Measurements from ENCODE around the gene LGALS7B.
"Not testable (repeated sequence)": the region's sequence is repeated elsewhere in the genome, so short reads cannot be mapped to it uniquely, and the experiment has no call there.

The LGALS7B gene

GRCh38 chr19:38825936-38826335 lies 36.9 kb downstream of the LGALS7B start:
- not testable (repeated sequence) for H3K23ac ChIP-seq (ENCODE audit: low read depth, low read length, poor library complexity); H3K4me3 ChIP-seq (ENCODE audit: low read length in 2 of 2); H3K9ac ChIP-seq (ENCODE audit: low read depth, low read length, poor library complexity); H3K4ac ChIP-seq (ENCODE audit: low read length); H2BK120ac ChIP-seq (ENCODE audit: low read depth, low read length); DNase-seq (ENCODE audit: low spot score); H2AK5ac ChIP-seq (ENCODE audit: low read depth, low read length); H3K4me2 ChIP-seq (ENCODE audit: insufficient read depth, low read length, poor library complexity, severe bottlenecking); H3K79me1 ChIP-seq (ENCODE audit: low read depth, low read length); H3K27ac ChIP-seq (replicated peaks; ENCODE audit: low read length); H3K9me3 ChIP-seq (replicated peaks in 1 of 2; ENCODE audit: control insufficient read depth in 2 of 2, insufficient read depth in 1 of 2, low read depth in 1 of 2, low read length in 2 of 2); H3K27me3 ChIP-seq (ENCODE audit: control insufficient read depth in 3 of 3, insufficient read depth in 3 of 3, low read depth in 1 of 3, low read length in 3 of 3); H2BK5ac ChIP-seq (ENCODE audit: low read length); H2AFZ ChIP-seq (ENCODE audit: low read length); H3K18ac ChIP-seq (ENCODE audit: low read length); H3K4me1 ChIP-seq (ENCODE audit: control insufficient read depth in 2 of 2, insufficient read depth in 1 of 2, low read depth in 1 of 2, low read length in 2 of 2); H4K8ac ChIP-seq (ENCODE audit: low read depth, low read length); H2BK12ac ChIP-seq (ENCODE audit: low read length); H4K91ac ChIP-seq (ENCODE audit: low read depth, low read length, poor library complexity); H2BK15ac ChIP-seq (ENCODE audit: low read length); H3K14ac ChIP-seq (ENCODE audit: low read length)
- peaks cover 9 to 42% of the 10 kb centered on the region in 2 donors for H3K36me3 ChIP-seq (replicated peaks in 1 of 2; ENCODE audit: control insufficient read depth in 2 of 2, insufficient read depth in 2 of 2, low read length in 2 of 2)
- whole genome bisulfite sequencing, 2 donors (ENCODE audit: extremely low coverage in 2 of 2, insufficient read length in 2 of 2, insufficient replicate concordance in 1 of 2): no CpG with 5 or more reads among the region's 7 CpGs

DNA sequence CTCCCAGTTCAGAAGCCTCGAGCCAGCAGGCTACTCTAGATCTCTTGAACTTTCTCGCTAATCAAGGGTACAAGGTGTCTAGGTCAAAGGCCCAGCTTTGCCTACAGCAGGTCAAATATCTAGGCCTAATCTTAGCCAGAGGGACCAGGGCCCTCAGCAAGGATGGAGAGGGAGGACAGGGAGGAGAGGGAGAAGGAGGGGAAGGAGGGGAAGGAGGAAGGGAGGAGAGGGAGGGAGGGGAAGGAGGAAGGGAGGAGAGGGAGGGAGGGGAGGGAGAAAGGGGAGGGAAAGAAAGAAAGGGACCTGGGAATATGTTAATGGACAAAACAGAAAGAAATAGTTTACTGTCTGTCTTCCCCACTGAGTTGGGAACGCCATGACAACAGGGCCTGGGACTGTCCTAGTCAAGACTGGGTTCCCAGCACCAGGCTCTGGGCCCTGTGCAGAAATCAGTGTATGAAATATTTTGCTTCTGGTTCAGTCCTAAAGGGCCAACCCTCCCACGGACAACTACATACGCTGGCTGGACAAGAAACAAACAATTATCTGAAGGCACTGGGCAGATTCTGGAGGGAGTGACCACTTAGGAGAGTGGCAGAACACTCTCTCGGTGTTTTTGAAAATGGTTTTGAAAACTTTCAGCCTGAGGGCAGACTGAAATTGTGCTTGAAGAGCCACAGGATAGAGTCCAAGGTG lies 38.0 kb downstream of the LGALS7B start:
- Histone ChIP-seq H2BK120ac (ENCODE audit: low read depth, low read length) (no peak overlapping the region), H3K9me3 (replicated peaks in 1 of 2; ENCODE audit: control insufficient read depth in 2 of 2, insufficient read depth in 1 of 2, low read depth in 1 of 2, low read length in 2 of 2) (no peaks in the 10 kb centered on the region), H3K14ac (ENCODE audit: low read length) (no peak overlapping the region), H3K79me1 (ENCODE audit: low read depth, low read length) (peaks cover 3% of the 10 kb centered on the region), H2BK5ac (ENCODE audit: low read length) (no peak overlapping the region), H3K18ac (ENCODE audit: low read length) (no peak overlapping the region), H3K4ac (ENCODE audit: low read length) (no peak overlapping the region), H2AK5ac (ENCODE audit: low read depth, low read length) (no peak overlapping the region), H4K91ac (ENCODE audit: low read depth, low read length, poor library complexity) (no peak overlapping the region), H3K4me1 (ENCODE audit: control insufficient read depth in 2 of 2, insufficient read depth in 1 of 2, low read depth in 1 of 2, low read length in 2 of 2) (peaks cover 0 to 4% of the 10 kb centered on the region in 2 donors), H4K8ac (ENCODE audit: low read depth, low read length) (no peak overlapping the region), H2BK15ac (ENCODE audit: low read length) (no peak overlapping the region), H3K9ac (ENCODE audit: low read depth, low read length, poor library complexity) (no peak overlapping the region), H3K27ac (replicated peaks; ENCODE audit: low read length) (no peak overlapping the region), H3K23ac (ENCODE audit: low read depth, low read length, poor library complexity) (no peak overlapping the region), H3K27me3 (ENCODE audit: control insufficient read depth in 3 of 3, insufficient read depth in 3 of 3, low read depth in 1 of 3, low read length in 3 of 3) (no peaks in the 10 kb centered on the region), H3K4me3 (ENCODE audit: low read length in 2 of 2) (no peak overlapping the region), H2BK12ac (ENCODE audit: low read length) (no peak overlapping the region), H2AFZ (ENCODE audit: low read length) (no peak overlapping the region), H3K4me2 (ENCODE audit: insufficient read depth, low read length, poor library complexity, severe bottlenecking) (no peak overlapping the region), H3K36me3 (replicated peaks in 1 of 2; ENCODE audit: control insufficient read depth in 2 of 2, insufficient read depth in 2 of 2, low read length in 2 of 2) (peaks cover 9 to 42% of the 10 kb centered on the region in 2 donors)
- no CpG with 5 or more reads among the region's 6 CpGs for WGBS, 2 donors (ENCODE audit: extremely low coverage in 2 of 2, insufficient read length in 2 of 2, insufficient replicate concordance in 1 of 2)
- no peak for DNase-seq (ENCODE audit: low spot score)

DNA sequence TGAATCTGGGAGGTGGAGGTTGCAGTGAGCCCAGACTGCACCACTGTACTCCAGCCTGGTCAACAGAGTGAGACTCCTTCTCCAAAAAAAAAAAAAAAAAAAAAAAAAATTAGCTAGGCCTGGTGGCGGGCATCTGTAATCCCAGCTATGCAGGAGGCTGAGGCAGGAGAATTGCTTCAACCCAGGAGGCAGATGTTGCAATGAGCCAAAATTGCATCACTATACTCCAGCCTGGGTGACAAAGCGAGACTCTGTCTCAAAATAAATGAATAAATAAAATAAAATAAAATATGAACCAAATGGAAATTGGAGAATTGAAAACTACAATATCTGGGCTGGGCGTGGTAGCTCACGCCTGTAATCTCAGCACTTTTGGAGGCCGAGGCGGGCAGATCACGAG lies 40.2 kb downstream of the LGALS7B start:
- WGBS, 2 donors (ENCODE audit: extremely low coverage in 2 of 2, insufficient read length in 2 of 2, insufficient replicate concordance in 1 of 2): no CpG with 5 or more reads among the region's 7 CpGs
- H3K4ac ChIP-seq (ENCODE audit: low read length); H3K18ac ChIP-seq (ENCODE audit: low read length); H3K23ac ChIP-seq (ENCODE audit: low read depth, low read length, poor library complexity); H2BK15ac ChIP-seq (ENCODE audit: low read length); H2BK12ac ChIP-seq (ENCODE audit: low read length); H3K27me3 ChIP-seq (ENCODE audit: control insufficient read depth in 3 of 3, insufficient read depth in 3 of 3, low read depth in 1 of 3, low read length in 3 of 3); H2BK120ac ChIP-seq (ENCODE audit: low read depth, low read length); H3K4me3 ChIP-seq (ENCODE audit: low read length in 2 of 2); H3K4me2 ChIP-seq (ENCODE audit: insufficient read depth, low read length, poor library complexity, severe bottlenecking); H3K27ac ChIP-seq (replicated peaks; ENCODE audit: low read length); H4K91ac ChIP-seq (ENCODE audit: low read depth, low read length, poor library complexity); H3K79me1 ChIP-seq (ENCODE audit: low read depth, low read length); H4K8ac ChIP-seq (ENCODE audit: low read depth, low read length); H3K9me3 ChIP-seq (replicated peaks in 1 of 2; ENCODE audit: control insufficient read depth in 2 of 2, insufficient read depth in 1 of 2, low read depth in 1 of 2, low read length in 2 of 2); H2AFZ ChIP-seq (ENCODE audit: low read length); H3K4me1 ChIP-seq (ENCODE audit: control insufficient read depth in 2 of 2, insufficient read depth in 1 of 2, low read depth in 1 of 2, low read length in 2 of 2); H2BK5ac ChIP-seq (ENCODE audit: low read length); DNase-seq (ENCODE audit: low spot score); H3K14ac ChIP-seq (ENCODE audit: low read length); H2AK5ac ChIP-seq (ENCODE audit: low read depth, low read length); H3K9ac ChIP-seq (ENCODE audit: low read depth, low read length, poor library complexity): not testable (repeated sequence)
- peaks cover 6 to 36% of the 10 kb centered on the region in 2 donors for H3K36me3 ChIP-seq (replicated peaks in 1 of 2; ENCODE audit: control insufficient read depth in 2 of 2, insufficient read depth in 2 of 2, low read length in 2 of 2)

GRCh38 chr19:38830039-38830733 lies 41.2 kb downstream of the LGALS7B start:
- H3K9ac ChIP-seq (ENCODE audit: low read depth, low read length, poor library complexity): no peak overlapping the region
- H3K4ac ChIP-seq (ENCODE audit: low read length): no peak overlapping the region
- no peak for DNase-seq (ENCODE audit: low spot score)
- H3K14ac ChIP-seq (ENCODE audit: low read length): no peak overlapping the region
- H3K4me2 ChIP-seq (ENCODE audit: insufficient read depth, low read length, poor library complexity, severe bottlenecking): no peak overlapping the region
- H3K18ac ChIP-seq (ENCODE audit: low read length): no peak overlapping the region
- H3K27me3 ChIP-seq (ENCODE audit: control insufficient read depth in 3 of 3, insufficient read depth in 3 of 3, low read depth in 1 of 3, low read length in 3 of 3): no peaks in the 10 kb centered on the region
- H3K79me1 ChIP-seq (ENCODE audit: low read depth, low read length): peaks cover 3% of the 10 kb centered on the region
- H2BK120ac ChIP-seq (ENCODE audit: low read depth, low read length): no peak overlapping the region
- no peak overlapping the region for H2BK12ac ChIP-seq (ENCODE audit: low read length)
- no peak overlapping the region for H3K4me3 ChIP-seq (ENCODE audit: low read length in 2 of 2)
- H2BK15ac ChIP-seq (ENCODE audit: low read length): no peak overlapping the region
- H4K8ac ChIP-seq (ENCODE audit: low read depth, low read length): no peak overlapping the region
- H2BK5ac ChIP-seq (ENCODE audit: low read length): no peak overlapping the region
- H4K91ac ChIP-seq (ENCODE audit: low read depth, low read length, poor library complexity): no peak overlapping the region
- WGBS, 2 donors (ENCODE audit: extremely low coverage in 2 of 2, insufficient read length in 2 of 2, insufficient replicate concordance in 1 of 2): no CpG with 5 or more reads among the region's 4 CpGs
- H2AFZ ChIP-seq (ENCODE audit: low read length): no peak overlapping the region
- peaks cover 6 to 37% of the 10 kb centered on the region in 2 donors for H3K36me3 ChIP-seq (replicated peaks in 1 of 2; ENCODE audit: control insufficient read depth in 2 of 2, insufficient read depth in 2 of 2, low read length in 2 of 2)
- H2AK5ac ChIP-seq (ENCODE audit: low read depth, low read length): no peak overlapping the region
- H3K27ac ChIP-seq (replicated peaks; ENCODE audit: low read length): no peak overlapping the region
- H3K9me3 ChIP-seq (replicated peaks in 1 of 2; ENCODE audit: control insufficient read depth in 2 of 2, insufficient read depth in 1 of 2, low read depth in 1 of 2, low read length in 2 of 2): no peaks in the 10 kb centered on the region
- H3K4me1 ChIP-seq (ENCODE audit: control insufficient read depth in 2 of 2, insufficient read depth in 1 of 2, low read depth in 1 of 2, low read length in 2 of 2): peaks cover 0 to 4% of the 10 kb centered on the region in 2 donors
- no peak overlapping the region for H3K23ac ChIP-seq (ENCODE audit: low read depth, low read length, poor library complexity)

Measured in neuronal stem cell (in vitro differentiated cells).